ENCODE measurements around the gene IRX4. TPM values are rescaled to one million over a fixed set of nuclear protein-coding genes. Genes with fewer than 3 reads are reported as not detected.

Gene IRX4
- total RNA-seq, 4 donors from 2014 or later: not detected

GRCh38 chr5:1923766-1924165 lies 41.0 kb upstream of the IRX4 start:
- no peak overlapping the region for H3K27ac ChIP-seq
- no peak overlapping the region for H3K4me3 ChIP-seq
- peaks cover 0 to 3% (median 0%) of the 10 kb centered on the region in 4 donors for H3K9me3 ChIP-seq
- no peaks in the 10 kb centered on the region for H3K4me1 ChIP-seq
- 77 to 83% methylated on average over 11 to 15 of the region's 16 CpGs for WGBS, 2 donors
- H3K27me3 ChIP-seq: peaks cover 0 to 16% of the 10 kb centered on the region in 2 donors
- H3K36me3 ChIP-seq: no peaks in the 10 kb centered on the region
- DNase-seq (ENCODE audit: low spot score in 2 of 2): no peak
- TF ChIP-seq CTCF (IDR thresholded peaks at IDR 0.05): no peak
- no peak for TF ChIP-seq EP300 (IDR thresholded peaks at IDR 0.05)
- no peak for TF ChIP-seq POLR2A (IDR thresholded peaks at IDR 0.05)

GRCh38 chr5:1923341-1923740 lies 40.6 kb upstream of the IRX4 start:
- Histone ChIP-seq H3K9me3 (peaks cover 0 to 3% (median 0%) of the 10 kb centered on the region in 4 donors), H3K4me3 (no peak overlapping the region), H3K27ac (no peak overlapping the region), H3K36me3 (no peaks in the 10 kb centered on the region), H3K4me1 (no peaks in the 10 kb centered on the region), H3K27me3 (peaks cover 0 to 16% of the 10 kb centered on the region in 2 donors)
- TF ChIP-seq EP300 (IDR thresholded peaks at IDR 0.05) (no peak), CTCF (IDR thresholded peaks at IDR 0.05) (no peak), POLR2A (IDR thresholded peaks at IDR 0.05) (no peak)
- 84 to 90% methylated on average over 15 of the region's 15 CpGs for WGBS, 2 donors
- DNase-seq (ENCODE audit: low spot score in 2 of 2): no peak

GRCh38 chr5:1921711-1922110 lies 39.0 kb upstream of the IRX4 start:
- Histone ChIP-seq H3K4me3 (no peak overlapping the region), H3K36me3 (no peaks in the 10 kb centered on the region), H3K27me3 (peaks cover 0 to 16% of the 10 kb centered on the region in 2 donors), H3K27ac (no peak overlapping the region), H3K9me3 (peaks cover 0 to 3% (median 0%) of the 10 kb centered on the region in 4 donors), H3K4me1 (no peaks in the 10 kb centered on the region)
- DNase-seq (ENCODE audit: low spot score in 2 of 2): no peak
- 84 to 86% methylated on average over 19 of the region's 19 CpGs for WGBS, 2 donors
- TF ChIP-seq POLR2A (IDR thresholded peaks at IDR 0.05): no peak
- TF ChIP-seq CTCF (IDR thresholded peaks at IDR 0.05): no peak
- TF ChIP-seq EP300 (IDR thresholded peaks at IDR 0.05): no peak

- no peak for TF ChIP-seq POLR2A (IDR thresholded peaks at IDR 0.05)
- H3K36me3 ChIP-seq: no peaks in the 10 kb centered on the region
- no peaks in the 10 kb centered on the region for H3K4me1 ChIP-seq
- peaks cover 0 to 18% (median 0%) of the 10 kb centered on the region in 4 donors for H3K9me3 ChIP-seq
- H3K27me3 ChIP-seq: peaks cover 0 to 7% of the 10 kb centered on the region in 2 donors
- DNase-seq (ENCODE audit: low spot score in 2 of 2): no peak
- H3K4me3 ChIP-seq: no peak overlapping the region
- no peak overlapping the region for H3K27ac ChIP-seq
- 83 to 84% methylated on average over 6 of the region's 6 CpGs for WGBS, 2 donors
These were observed 37.0 kb upstream of the IRX4 start for GRCh38 chr5:1919750-1920149.

- H3K27me3 ChIP-seq: peaks cover 0 to 7% of the 10 kb centered on the region in 2 donors
- H3K9me3 ChIP-seq: peaks cover 0 to 24% (median 0%) of the 10 kb centered on the region in 4 donors
- 84 to 89% methylated on average over 9 of the region's 9 CpGs for WGBS, 2 donors
- TF ChIP-seq POLR2A (IDR thresholded peaks at IDR 0.05) (no peak), CTCF (IDR thresholded peaks at IDR 0.05) (no peak), EP300 (IDR thresholded peaks at IDR 0.05) (no peak)
- no peaks in the 10 kb centered on the region for H3K36me3 ChIP-seq
- H3K4me3 ChIP-seq: no peak overlapping the region
- no peak for DNase-seq (ENCODE audit: low spot score in 2 of 2)
- H3K27ac ChIP-seq: no peak overlapping the region
- H3K4me1 ChIP-seq: no peaks in the 10 kb centered on the region
These were observed 36.5 kb upstream of the IRX4 start for GRCh38 chr5:1919209-1919566.

All from tibial nerve (tissue), 4 donors.